Ishikawa (cell line): ENCODE data around the gene MYO9A.

ENCODE experiments used
- CEBPB ChIP-seq: IDR thresholded peaks from 2 replicates; pipeline ENCODE4 v1.6.1; 2012
- CREB1 ChIP-seq: IDR thresholded peaks from 2 replicates; pipeline ENCODE4 v1.6.1; 2012; ENCODE audit warnings: low read depth
- EGR1 ChIP-seq: IDR thresholded peaks from 2 replicates; pipeline ENCODE4 v1.6.1; 2012
- EP300 ChIP-seq: IDR thresholded peaks from 2 replicates; pipeline ENCODE4 v1.6.1; 2012; ENCODE audit warnings: borderline replicate concordance
- FOXM1 ChIP-seq: IDR thresholded peaks from 2 replicates; pipeline ENCODE4 v1.6.1; 2012; ENCODE audit warnings: low read depth, borderline replicate concordance
- RAD21 ChIP-seq: IDR thresholded peaks from 2 replicates; pipeline ENCODE4 v1.6.1; 2012; ENCODE audit warnings: low read depth
- TAF1 ChIP-seq: IDR thresholded peaks from 2 replicates; pipeline ENCODE4 v1.6.1; 2012; ENCODE audit warnings: low read depth, mild to moderate bottlenecking
- YY1 ChIP-seq: IDR thresholded peaks from 2 replicates; pipeline ENCODE4 v1.6.1; 2012; ENCODE audit warnings: low read depth

DNA sequence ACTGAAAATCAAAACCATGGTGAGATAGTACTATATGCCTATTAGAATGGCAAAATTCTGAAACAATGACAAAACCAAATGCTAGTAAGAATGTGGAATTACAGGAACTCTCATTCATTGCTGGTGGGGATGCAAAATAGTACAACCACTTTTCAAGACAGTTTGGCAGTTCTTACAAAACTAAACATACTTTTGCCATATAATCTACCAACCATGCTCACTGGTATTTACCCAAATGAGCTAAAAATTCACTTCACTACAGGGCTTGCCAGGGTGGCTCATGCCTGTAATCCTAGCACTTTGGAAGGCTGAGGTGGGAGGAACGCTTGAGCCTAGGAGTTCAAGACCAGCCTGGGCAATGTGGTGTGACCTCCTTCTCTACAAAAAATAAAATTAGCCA is 40.0 kb downstream of the MYO9A start:
- TF ChIP-seq FOXM1 (no peak), CEBPB (no peak), CREB1 (no peak), EP300 (no peak), RAD21 (no peak), EGR1 (no peak), TAF1 (no peak), YY1 (no peak)
